Activated CD8-positive, alpha-beta memory T cell treated with anti-CD3 and anti-CD28 coated beads, Interleukin-2, amount 10 ng/mL, durations not matched to agents 7 days and 5 days (primary cell): Measurements from ENCODE around the gene CNTFR. TPM values are rescaled to one million over a fixed set of nuclear protein-coding genes. Genes with fewer than 3 reads are reported as not detected.

Experiments used
- ATAC-seq: fragments of 150-1000 bp; cut with Tn5 transposase; one replicate; pipeline ENCODE4 v1.10.0; 2021; ENCODE audit warnings: moderate library complexity
- CTCF ChIA-PET: fragments of 350-600 bp; sonication (Branson Sonifier 250); formaldehyde crosslinking; loops from one replicate; lab custom pipeline; 2021; ENCODE audit warnings: antibody characterized with exemption; lab: Charles Lee
- DNase-seq: peaks from one replicate; pipeline ENCODE4 v3.0.0-alpha.2; 2020
- H3K27ac Mint-ChIP-seq: one replicate; pipeline ENCODE4 v1.8.0; 2021; ENCODE audit warnings: mild to moderate bottlenecking, mixed read lengths
- H3K27me3 Mint-ChIP-seq: one replicate; pipeline ENCODE4 v1.8.0; 2021; ENCODE audit warnings: mixed read lengths
- H3K36me3 Mint-ChIP-seq: one replicate; pipeline ENCODE4 v1.8.0; 2021; ENCODE audit warnings: mild to moderate bottlenecking, mixed read lengths
- H3K4me1 Mint-ChIP-seq: one replicate; pipeline ENCODE4 v1.8.0; 2021; ENCODE audit warnings: mixed read lengths
- H3K4me3 Mint-ChIP-seq: one replicate; pipeline ENCODE4 v1.8.0; 2021; ENCODE audit warnings: mild to moderate bottlenecking, moderate library complexity, mixed read lengths
- H3K9me3 Mint-ChIP-seq: one replicate; pipeline ENCODE4 v1.8.0; 2022; ENCODE audit warnings: low read depth, mixed read lengths
- total RNA-seq, 2 experiments: library from RNA; stranded (reverse); gene quantifications; one replicate each; pipeline ENCODE4 v1.2.3, GENCODE V29; 2021

Gene CNTFR
- total RNA-seq, 2 experiments from 2014 or later, result not detected

DNA sequence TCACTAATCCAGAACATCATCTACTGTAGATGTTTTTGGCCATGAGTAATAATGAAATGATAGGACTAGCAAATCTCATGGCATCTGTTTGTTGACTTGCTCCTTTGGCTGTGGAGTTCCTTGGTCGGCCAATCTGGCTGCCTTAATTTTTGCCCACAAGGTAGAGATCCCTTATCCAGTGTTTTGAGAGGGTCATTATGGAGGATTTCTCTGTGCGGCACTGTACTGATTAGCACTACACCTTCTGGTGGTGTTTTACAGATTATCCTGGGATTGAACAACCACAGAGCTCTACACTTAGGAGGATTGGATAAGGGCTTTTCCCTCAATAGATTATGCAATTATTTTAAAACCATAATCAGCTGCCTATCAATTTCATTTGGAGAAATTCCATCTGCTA lies 63.5 kb downstream of the CNTFR start:
- Mint-ChIP-seq H3K27me3 (peaks cover 62% of the 10 kb centered on the region), H3K9me3 (no peaks in the 10 kb centered on the region), H3K4me1 (peaks cover 15% of the 10 kb centered on the region), H3K36me3 (no peaks in the 10 kb centered on the region), H3K4me3 (no peak overlapping the region), H3K27ac (no peak overlapping the region)
- CTCF ChIA-PET, result no interaction called here
- ATAC-seq (no peak), DNase-seq (no peak)

DNA sequence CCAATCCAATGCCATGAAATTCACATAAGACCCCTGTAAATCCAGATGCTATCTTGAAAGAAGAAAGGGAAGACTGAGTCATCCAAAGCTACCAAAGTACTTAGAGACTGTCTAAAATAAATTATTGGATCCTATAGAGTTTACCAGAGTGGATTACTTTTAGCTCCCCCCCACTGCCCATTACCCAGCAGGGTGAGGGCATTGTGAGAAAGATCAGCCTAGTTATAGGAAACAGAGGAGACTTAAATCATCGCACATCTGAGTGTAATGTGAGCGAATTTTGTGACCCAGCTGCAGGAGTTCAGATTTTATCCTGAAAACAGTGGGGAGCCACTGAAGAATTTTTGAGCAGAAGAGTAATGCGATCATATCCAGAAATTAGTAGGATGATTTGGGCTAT lies 65.2 kb downstream of the CNTFR start:
- Mint-ChIP-seq H3K9me3 (no peaks in the 10 kb centered on the region), H3K4me3 (no peak overlapping the region), H3K27ac (no peak overlapping the region), H3K36me3 (no peaks in the 10 kb centered on the region), H3K4me1 (peaks cover 15% of the 10 kb centered on the region), H3K27me3 (peaks cover 52% of the 10 kb centered on the region)
- ATAC-seq (no peak), DNase-seq (no peak)
- CTCF ChIA-PET, result interaction anchor here (1.1 to 2.0 kb wide), 5 partner anchors 24 to 178 kb away, joined by 3 to 5 read pairs (median 4); no protein-coding TSS in a partner anchor

DNA sequence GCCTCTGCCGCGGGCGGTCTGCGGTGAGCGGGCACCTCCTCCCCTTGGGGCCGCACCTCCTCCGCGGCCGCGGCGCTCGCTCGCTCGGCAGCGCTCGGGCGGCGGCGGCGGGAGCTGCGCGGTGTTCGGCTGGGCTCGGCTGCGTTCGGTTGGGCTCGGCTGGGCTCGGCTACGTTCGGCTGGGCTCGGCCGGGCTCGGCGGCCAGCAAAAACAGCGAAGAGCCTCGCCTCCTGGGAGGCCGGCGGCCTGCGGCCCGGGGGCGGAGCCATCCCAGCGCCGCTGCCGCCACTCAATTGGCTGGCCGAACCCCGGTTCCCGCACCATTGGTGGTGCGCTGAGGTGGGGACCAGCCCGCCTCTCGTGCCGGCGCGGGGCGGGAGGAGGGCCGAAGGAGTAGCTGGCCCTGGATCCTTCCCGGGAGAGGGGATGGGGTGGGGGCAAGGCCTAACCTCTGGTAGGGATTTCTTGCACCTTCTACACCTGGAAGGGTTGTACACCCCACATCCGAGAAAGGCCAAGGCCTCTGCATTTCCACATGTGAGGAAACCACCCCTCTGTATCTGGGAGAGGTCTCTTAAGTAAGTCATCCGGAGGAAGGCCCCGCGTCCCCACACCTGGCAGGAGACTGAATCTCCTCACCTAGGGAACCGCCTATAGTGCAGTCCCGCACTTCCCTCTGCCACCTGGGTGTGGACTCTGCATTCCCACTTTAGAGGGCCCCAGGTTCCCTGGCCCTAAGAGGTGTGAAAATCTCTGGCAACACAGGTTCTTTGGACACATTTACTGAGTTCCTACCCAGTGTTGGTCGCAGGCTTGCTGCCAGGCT lies 66.3 kb downstream of the CNTFR start, which contains the start of gene ENHO:
ENHO (minus strand) TSS at position 20 of the 827 bp plus-strand sequence. CDS start 1,295 bp downstream, outside the sequence.
- CTCF ChIA-PET, result interaction anchor here (0.9 to 2.0 kb wide), 5 partner anchors 68 to 179 kb away, joined by 3 to 5 read pairs (median 4); no protein-coding TSS in a partner anchor
- H3K27ac Mint-ChIP-seq, result peak within 1 kb of the TSS; percentile 33
- no peaks in the 10 kb centered on the region for H3K36me3 Mint-ChIP-seq
- DNase-seq, result peak; percentile 89
- peaks cover 15% of the 10 kb centered on the region for H3K4me1 Mint-ChIP-seq
- peaks cover 45% of the 10 kb centered on the region for H3K27me3 Mint-ChIP-seq
- no peaks in the 10 kb centered on the region for H3K9me3 Mint-ChIP-seq
- peak within 1 kb of the TSS; percentile 49 for H3K4me3 Mint-ChIP-seq
- peak; percentile 99 for ATAC-seq

DNA sequence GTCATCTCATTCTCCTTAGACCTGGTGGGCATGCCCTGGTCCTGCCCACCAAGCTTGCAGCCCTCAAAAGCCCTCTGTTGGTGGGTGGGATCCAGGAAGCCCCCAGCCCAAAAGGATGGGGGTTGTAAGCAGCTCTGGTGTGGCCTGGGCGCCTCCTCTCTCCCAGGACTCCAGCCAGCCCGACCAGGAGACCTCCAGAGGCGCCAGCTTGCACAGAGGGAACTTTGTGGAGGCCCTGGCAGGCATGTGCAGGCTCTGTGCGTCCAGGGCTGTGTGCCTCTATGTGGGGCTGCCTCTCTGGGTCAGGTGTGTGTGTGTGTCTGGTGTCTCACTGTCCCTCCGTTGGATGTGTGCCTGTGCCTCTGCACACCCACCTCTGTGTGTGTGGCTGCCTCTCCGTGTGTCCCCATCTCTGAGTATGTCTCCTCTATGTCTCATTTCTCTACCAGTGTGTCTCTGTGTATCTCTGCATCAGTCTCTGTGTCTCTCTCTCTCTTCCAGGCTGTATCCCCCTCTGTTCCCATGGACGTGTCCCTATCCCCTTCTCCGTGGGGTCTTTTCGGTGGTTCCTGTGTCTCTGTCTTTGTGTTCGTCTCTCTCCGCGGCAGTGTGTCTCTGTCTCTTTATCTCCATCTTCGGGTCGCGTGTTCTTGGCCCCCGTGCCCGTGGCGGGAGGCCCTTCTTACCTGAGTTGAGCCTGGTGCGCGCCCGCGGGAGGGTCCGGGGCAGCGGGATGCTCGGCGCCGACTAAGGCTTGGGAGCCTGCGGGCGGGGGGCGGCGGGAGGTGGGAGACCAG lies 67.2 kb downstream of the CNTFR start:
- peak overlapping the region; percentile 49 for H3K4me3 Mint-ChIP-seq
- H3K27me3 Mint-ChIP-seq, result peaks cover 42% of the 10 kb centered on the region
- H3K27ac Mint-ChIP-seq, result peak overlapping the region; percentile 33
- ATAC-seq (no peak), DNase-seq (no peak)
- no peaks in the 10 kb centered on the region for H3K36me3 Mint-ChIP-seq
- no peaks in the 10 kb centered on the region for H3K9me3 Mint-ChIP-seq
- CTCF ChIA-PET, result interaction anchor here (1.2 kb wide), 1 partner anchor 118 kb away, joined by 4 read pairs; no protein-coding TSS in a partner anchor
- peaks cover 15% of the 10 kb centered on the region for H3K4me1 Mint-ChIP-seq

DNA sequence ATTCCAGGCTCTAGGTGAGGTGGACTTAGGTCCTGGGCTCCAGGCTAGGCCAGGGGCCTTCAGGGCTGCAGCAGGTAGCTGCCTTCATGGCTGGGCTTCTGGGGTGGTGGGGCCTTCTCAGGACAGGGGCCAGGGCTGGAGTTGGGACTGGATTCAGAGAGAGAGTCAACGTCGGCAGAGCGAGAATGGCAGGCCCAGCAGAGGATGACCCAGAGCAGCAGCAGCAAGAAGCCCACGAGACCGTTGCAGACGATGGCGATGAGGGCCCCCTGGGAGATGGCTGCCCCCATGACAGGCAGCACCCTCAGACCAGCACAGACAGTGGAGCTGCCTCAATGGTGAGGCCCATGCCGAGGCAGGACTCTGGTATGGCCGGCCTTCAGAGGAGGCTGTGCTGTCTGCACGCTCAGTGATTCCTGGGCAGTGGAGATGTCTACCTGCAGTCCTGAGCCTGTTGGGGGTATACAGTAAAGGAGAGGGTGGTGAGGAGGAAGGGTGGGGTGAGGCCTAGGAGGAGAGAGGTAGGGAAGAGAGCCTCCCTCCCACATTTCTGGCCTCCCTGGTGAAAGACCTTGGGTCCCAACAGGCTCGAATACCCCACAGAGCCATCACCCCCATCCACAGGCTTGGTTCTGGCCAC lies 68.0 kb downstream of the CNTFR start:
- H3K36me3 Mint-ChIP-seq, result no peaks in the 10 kb centered on the region
- ATAC-seq (no peak), DNase-seq (no peak)
- H3K9me3 Mint-ChIP-seq, result no peaks in the 10 kb centered on the region
- H3K27me3 Mint-ChIP-seq, result peaks cover 40% of the 10 kb centered on the region
- H3K27ac Mint-ChIP-seq, result no peak overlapping the region
- no peak overlapping the region for H3K4me3 Mint-ChIP-seq
- peaks cover 15% of the 10 kb centered on the region for H3K4me1 Mint-ChIP-seq
- CTCF ChIA-PET, result interaction anchor here (1.1 kb wide), 1 partner anchor 70 kb away, joined by 3 read pairs; no protein-coding TSS in a partner anchor

DNA sequence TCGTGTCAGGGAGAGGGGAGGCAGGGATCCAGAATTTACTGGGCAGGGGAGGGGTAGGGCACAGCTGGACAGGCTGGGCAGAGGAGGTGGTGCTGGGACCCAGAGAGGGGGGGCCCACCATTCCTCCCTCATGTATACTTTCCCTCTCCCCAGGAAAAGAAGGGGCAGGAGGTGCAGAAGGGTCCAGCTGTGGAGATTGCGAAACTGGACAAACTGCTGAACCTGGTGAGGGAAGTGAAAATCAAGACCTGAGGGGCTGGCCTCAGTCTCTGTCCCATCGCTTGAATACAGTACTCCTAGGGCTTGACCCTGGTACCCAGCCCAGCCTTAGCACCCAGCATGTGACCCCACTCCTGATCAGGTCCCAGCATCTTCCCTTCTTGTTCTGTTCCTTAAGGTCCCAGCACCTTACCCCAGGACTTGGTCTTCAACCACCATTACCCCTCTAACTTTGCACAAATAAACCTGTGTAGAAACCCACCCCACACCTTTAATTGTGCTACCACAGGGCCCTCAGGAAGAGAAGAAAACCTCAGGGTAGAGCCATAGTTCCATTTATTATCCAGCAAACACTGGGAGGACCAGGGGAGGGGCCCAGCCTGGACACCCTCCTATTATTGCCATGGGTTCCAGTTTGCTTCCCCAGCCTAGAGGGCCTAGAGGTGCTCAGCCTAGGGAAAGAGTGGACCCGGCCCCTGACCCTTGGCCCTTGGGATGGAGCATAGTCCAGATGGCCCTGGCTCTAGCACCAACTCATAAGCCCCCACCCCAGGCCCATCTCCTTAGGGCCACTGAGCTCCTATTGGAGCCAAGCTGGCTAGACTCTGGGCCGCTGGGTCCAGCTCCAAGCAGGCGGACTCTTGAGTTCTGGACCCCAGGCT lies 68.8 kb downstream of the CNTFR start:
- Mint-ChIP-seq H3K36me3 (no peaks in the 10 kb centered on the region), H3K27me3 (peaks cover 36% of the 10 kb centered on the region), H3K4me1 (peaks cover 15% of the 10 kb centered on the region), H3K9me3 (no peaks in the 10 kb centered on the region), H3K27ac (no peak overlapping the region), H3K4me3 (no peak overlapping the region)
- CTCF ChIA-PET, result interaction anchor here (1.1 kb wide), 2 partner anchors 71 to 83 kb away, joined by 3 read pairs; no protein-coding TSS in a partner anchor
- no peak for ATAC-seq
- DNase-seq, result no peak

DNA sequence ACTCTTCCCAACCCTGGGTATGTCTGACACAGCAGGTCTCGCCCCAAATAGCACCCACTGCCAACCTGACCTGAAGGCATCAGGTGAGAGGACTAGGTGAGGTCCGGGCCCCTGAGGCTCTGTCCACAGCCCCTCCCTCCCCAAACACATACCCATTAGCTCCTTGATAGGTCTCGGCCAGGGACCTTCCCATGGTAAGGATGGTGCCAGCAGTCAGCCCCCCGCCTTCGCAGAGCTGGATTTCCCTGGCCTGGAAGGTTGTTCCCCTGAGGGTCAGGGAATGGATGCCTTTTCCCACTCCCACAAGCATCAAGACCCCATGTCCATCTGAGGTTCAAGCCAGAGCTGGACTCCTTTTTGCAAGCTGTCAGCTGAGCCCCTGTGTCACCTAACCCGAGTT lies 69.4 kb downstream of the CNTFR start:
- ATAC-seq, result no peak
- peaks cover 30% of the 10 kb centered on the region for H3K27me3 Mint-ChIP-seq
- peaks cover 15% of the 10 kb centered on the region for H3K4me1 Mint-ChIP-seq
- H3K4me3 Mint-ChIP-seq, result no peak overlapping the region
- CTCF ChIA-PET, result interaction anchor here (1.1 to 1.2 kb wide), 2 partner anchors 73 to 84 kb away, joined by 3 read pairs; no protein-coding TSS in a partner anchor
- H3K9me3 Mint-ChIP-seq, result no peaks in the 10 kb centered on the region
- H3K27ac Mint-ChIP-seq, result no peak overlapping the region
- H3K36me3 Mint-ChIP-seq, result no peaks in the 10 kb centered on the region
- DNase-seq, result no peak

DNA sequence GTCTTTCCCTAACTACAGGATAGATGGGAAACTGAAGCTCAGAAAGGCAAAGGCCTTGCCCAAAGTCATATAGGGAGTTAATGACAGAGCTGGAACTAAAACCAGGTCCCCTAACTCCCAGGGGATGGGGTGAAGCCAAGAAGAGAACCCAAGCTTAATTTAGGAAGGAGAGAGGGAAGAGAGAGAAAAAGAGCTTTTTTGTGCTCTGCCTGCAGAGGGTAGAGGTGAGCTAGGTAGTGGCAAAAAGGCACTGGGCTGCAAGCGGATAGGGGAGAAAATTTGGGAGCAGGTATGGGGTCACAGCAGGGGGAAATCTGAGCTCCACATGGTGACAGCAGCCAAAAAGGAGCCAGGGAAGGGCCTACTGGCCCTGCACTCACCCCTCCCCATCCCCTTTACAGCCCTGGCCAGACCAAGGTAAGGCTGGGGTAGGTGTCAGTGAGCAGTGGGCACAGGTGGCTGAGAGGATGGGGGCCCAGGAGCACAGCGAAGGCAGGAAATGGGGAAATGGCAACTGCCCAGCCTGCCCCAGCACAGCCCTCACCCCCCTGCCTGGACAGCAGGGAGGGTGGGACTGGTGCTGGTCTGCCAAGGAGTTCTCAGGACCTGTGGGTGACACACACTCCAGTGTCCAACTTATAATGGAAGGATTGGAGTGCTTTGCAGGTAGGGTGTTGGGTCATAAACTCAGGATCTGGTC lies 70.1 kb downstream of the CNTFR start:
- CTCF ChIA-PET, result interaction anchor here (0.9 to 1.2 kb wide), 3 partner anchors 73 to 84 kb away, joined by 3 read pairs; no protein-coding TSS in a partner anchor
- H3K36me3 Mint-ChIP-seq, result no peaks in the 10 kb centered on the region
- no peaks in the 10 kb centered on the region for H3K9me3 Mint-ChIP-seq
- DNase-seq, result no peak
- H3K4me3 Mint-ChIP-seq, result no peak overlapping the region
- H3K27ac Mint-ChIP-seq, result no peak overlapping the region
- no peak for ATAC-seq
- H3K4me1 Mint-ChIP-seq, result peaks cover 12% of the 10 kb centered on the region
- H3K27me3 Mint-ChIP-seq, result peaks cover 23% of the 10 kb centered on the region

DNA sequence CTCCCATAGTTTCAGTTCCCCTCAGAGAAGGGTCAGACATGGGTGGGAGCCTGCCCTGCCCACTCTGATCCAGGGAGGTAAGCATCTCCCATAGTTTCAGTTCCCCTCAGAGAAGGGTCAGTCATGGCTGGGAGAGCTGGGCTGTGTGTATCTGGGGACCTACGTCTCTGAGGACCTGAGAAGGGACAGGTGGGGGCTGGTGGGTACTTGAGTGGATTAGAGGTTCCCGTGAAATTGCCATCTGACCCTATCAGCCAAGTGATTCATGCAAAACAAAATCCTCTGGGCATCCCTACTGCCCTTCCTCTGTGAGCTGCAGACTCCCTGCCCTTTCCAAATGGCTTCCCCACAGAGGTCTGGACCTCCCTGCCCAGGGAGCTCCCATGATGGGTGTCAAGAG lies 70.6 kb downstream of the CNTFR start:
- Mint-ChIP-seq H3K4me3 (no peak overlapping the region), H3K27me3 (peaks cover 18% of the 10 kb centered on the region), H3K36me3 (no peaks in the 10 kb centered on the region), H3K9me3 (no peaks in the 10 kb centered on the region), H3K4me1 (peaks cover 9% of the 10 kb centered on the region), H3K27ac (no peak overlapping the region)
- ATAC-seq (no peak), DNase-seq (no peak)
- CTCF ChIA-PET, result interaction anchor here (0.9 to 1.4 kb wide), 3 partner anchors 72 to 79 kb away, joined by 3 read pairs; no protein-coding TSS in a partner anchor

DNA sequence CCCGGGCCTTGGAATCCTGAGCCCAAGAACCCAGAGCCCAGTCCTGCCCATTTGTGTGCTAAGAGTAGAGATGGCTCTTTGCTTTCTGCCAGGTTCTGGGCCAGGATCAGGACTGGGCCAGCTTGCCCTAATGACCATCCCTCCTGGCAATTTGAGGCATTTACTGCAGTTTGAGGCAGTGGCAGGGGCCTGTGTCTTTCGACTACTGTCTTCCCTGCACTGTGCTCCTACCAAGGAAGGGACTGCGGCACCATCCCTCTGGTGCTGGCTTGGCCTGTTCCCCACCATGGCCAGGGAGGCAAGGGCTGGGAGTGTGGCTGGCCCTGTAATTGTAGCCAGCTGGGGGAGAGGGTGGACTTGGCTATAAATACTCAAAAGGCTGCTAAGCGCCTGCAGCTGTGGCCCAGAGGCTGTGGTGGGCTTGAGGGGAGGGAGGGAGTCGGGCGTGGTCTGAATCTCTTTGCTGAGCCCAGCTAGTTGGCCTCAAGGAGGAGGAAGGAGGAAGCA lies 71.4 kb downstream of the CNTFR start:
- no peak for DNase-seq
- CTCF ChIA-PET, result interaction anchor here (1.4 kb wide), 1 partner anchor 73 kb away, joined by 3 read pairs; no protein-coding TSS in a partner anchor
- H3K27ac Mint-ChIP-seq, result no peak overlapping the region
- H3K27me3 Mint-ChIP-seq, result peaks cover 14% of the 10 kb centered on the region
- no peaks in the 10 kb centered on the region for H3K9me3 Mint-ChIP-seq
- H3K4me1 Mint-ChIP-seq, result peaks cover 4% of the 10 kb centered on the region
- H3K4me3 Mint-ChIP-seq, result no peak overlapping the region
- no peaks in the 10 kb centered on the region for H3K36me3 Mint-ChIP-seq
- no peak for ATAC-seq

DNA sequence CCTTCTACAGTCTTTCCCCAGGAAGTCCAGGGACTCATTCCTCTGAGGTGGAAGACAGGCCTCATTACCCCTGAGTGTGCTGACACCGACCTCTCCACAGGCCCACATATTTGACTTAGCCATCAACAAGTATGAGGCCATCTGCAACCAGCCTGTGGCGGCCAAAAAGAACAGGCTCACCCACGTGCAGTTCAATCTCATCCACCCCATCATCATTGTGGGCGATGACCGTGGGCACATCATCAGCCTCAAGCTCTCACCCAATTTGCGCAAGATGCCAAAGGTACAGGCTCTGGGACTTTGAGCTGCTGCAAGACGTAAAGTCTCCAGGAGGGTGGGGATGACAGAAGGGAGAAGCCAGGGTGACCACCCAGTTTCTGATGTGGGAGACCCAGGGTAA lies 72.3 kb downstream of the CNTFR start:
- Mint-ChIP-seq H3K9me3 (no peaks in the 10 kb centered on the region), H3K27me3 (peaks cover 10% of the 10 kb centered on the region), H3K36me3 (no peaks in the 10 kb centered on the region)

More for the DNA sequence above, 72.3 kb downstream of the CNTFR start:
- CTCF ChIA-PET, result interaction anchor here (0.7 kb wide), 1 partner anchor 86 kb away, joined by 3 read pairs; no protein-coding TSS in a partner anchor
- no peak for DNase-seq
- no peak overlapping the region for H3K27ac Mint-ChIP-seq
- no peaks in the 10 kb centered on the region for H3K4me1 Mint-ChIP-seq
- no peak for ATAC-seq
- H3K4me3 Mint-ChIP-seq, result no peak overlapping the region
